ENCODE measurements around the gene MRPS6.

Gene MRPS6

DNA sequence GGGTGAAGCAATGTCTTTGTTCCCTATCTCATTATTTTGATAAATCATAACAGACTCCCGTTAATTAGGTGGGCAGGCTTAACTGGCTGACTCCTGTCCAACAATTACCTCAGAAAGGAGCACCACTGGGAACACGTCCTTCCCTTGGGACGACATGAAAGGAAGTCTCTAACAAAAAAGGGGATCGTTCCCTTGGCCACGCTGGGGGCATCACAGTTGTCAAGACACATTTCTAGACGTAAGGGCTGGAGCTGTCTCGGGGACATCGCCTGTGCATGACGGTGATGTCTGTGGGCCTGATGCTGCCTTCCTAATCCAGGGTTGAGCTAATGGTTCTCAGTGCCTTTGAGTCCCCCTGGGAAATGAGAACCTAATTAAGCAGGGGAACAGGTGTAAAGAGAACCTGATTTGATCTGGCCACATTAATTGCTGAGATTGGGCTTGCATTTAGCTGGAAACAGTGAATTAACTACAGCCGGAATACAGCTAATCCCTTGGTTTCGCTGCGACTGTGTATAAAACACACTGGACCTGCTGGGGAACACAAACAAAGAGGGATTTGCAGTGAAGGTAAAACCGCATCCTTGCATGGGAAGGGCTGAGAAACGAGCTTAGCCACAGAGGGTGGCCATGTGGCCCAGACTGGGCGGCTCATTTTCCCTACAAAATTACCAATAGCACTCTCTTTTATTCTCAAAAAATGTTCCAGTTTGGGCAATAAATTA lies 111.8 kb downstream of the MRPS6 start:
- no peaks in the 10 kb centered on the region for H3K27me3 ChIP-seq (ENCODE audit: insufficient read depth, poor library complexity, severe bottlenecking)
- DNase-seq (ENCODE audit: low spot score) (no peak), ATAC-seq (ENCODE audit: low read depth) (no peak)
- TF ChIP-seq, protein P1, sequence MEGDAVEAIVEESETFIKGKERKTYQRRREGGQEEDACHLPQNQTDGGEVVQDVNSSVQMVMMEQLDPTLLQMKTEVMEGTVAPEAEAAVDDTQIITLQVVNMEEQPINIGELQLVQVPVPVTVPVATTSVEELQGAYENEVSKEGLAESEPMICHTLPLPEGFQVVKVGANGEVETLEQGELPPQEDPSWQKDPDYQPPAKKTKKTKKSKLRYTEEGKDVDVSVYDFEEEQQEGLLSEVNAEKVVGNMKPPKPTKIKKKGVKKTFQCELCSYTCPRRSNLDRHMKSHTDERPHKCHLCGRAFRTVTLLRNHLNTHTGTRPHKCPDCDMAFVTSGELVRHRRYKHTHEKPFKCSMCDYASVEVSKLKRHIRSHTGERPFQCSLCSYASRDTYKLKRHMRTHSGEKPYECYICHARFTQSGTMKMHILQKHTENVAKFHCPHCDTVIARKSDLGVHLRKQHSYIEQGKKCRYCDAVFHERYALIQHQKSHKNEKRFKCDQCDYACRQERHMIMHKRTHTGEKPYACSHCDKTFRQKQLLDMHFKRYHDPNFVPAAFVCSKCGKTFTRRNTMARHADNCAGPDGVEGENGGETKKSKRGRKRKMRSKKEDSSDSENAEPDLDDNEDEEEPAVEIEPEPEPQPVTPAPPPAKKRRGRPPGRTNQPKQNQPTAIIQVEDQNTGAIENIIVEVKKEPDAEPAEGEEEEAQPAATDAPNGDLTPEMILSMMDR (IDR thresholded peaks at IDR 0.05; ENCODE audit: poor library complexity, severe bottlenecking), result no peak
- H3K36me3 ChIP-seq (ENCODE audit: low read depth), result no peaks in the 10 kb centered on the region
- H3K4me3 ChIP-seq (ENCODE audit: severe bottlenecking), result no peak overlapping the region
- no peaks in the 10 kb centered on the region for H3K9me3 ChIP-seq (ENCODE audit: severe bottlenecking)
- no peak overlapping the region for H3K27ac ChIP-seq (ENCODE audit: poor library complexity, severe bottlenecking)
- no peaks in the 10 kb centered on the region for H3K4me1 ChIP-seq (ENCODE audit: insufficient read depth, poor library complexity, severe bottlenecking)

DNA sequence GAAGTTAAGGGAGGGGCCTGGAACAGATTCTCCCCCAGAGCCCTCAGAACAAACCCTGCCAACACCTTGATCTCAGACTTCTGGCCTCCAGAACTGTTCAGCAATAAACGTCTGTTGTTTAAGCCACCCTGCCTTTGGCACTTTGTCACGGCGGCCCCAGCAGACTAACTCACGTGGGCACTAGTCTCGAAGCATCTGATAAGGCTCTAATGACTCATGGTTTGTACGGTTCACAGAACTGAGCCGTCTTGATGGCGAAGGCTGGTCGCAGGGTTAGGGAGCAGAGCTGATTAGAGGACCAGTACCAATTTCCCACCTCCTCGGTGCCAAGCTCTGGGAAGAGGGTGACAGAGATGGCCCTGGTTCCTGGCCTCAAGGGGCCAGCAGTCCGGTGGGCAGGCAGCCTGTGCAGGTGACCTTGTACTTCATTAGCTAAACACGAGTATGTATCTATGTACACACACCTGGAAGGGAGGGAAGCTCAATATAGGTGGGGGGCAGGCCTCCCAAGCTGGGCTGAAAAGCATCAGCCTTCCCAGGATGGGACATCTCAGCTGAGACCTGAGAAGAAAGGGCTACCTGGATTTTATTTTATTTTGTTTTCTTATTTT lies 112.8 kb downstream of the MRPS6 start:
- Histone ChIP-seq H3K27me3 (ENCODE audit: insufficient read depth, poor library complexity, severe bottlenecking) (no peaks in the 10 kb centered on the region), H3K4me3 (ENCODE audit: severe bottlenecking) (no peak overlapping the region), H3K4me1 (ENCODE audit: insufficient read depth, poor library complexity, severe bottlenecking) (no peaks in the 10 kb centered on the region), H3K27ac (ENCODE audit: poor library complexity, severe bottlenecking) (no peak overlapping the region), H3K36me3 (ENCODE audit: low read depth) (no peaks in the 10 kb centered on the region), H3K9me3 (ENCODE audit: severe bottlenecking) (no peaks in the 10 kb centered on the region)
- TF ChIP-seq, protein P1 (IDR thresholded peaks at IDR 0.05; ENCODE audit: poor library complexity, severe bottlenecking), result no peak
- ATAC-seq (ENCODE audit: low read depth) (no peak), DNase-seq (ENCODE audit: low spot score) (no peak)

DNA sequence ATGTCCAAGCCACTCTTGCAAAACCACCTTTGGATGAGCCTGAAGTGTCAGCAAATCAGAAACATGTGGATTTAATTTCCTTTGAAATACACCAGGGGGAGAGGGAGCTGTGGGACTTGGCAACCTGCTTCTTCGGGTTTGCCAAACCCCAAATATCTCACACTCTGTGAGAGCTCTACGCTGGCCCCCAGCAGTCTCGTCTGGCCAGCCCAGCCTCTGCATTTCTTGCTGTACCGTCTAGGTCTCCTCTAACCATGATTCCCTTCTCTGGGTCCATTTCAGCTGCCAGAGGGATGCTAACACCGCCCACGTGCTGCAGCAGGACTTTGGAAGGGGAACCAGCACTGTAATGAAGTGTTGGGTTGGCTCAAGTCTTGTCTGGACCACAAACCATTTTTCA lies 114.6 kb downstream of the MRPS6 start:
- ATAC-seq (ENCODE audit: low read depth) (no peak), DNase-seq (ENCODE audit: low spot score) (no peak)
- no peak overlapping the region for H3K27ac ChIP-seq (ENCODE audit: poor library complexity, severe bottlenecking)
- H3K4me1 ChIP-seq (ENCODE audit: insufficient read depth, poor library complexity, severe bottlenecking), result no peaks in the 10 kb centered on the region
- no peaks in the 10 kb centered on the region for H3K36me3 ChIP-seq (ENCODE audit: low read depth)
- no peaks in the 10 kb centered on the region for H3K9me3 ChIP-seq (ENCODE audit: severe bottlenecking)
- no peaks in the 10 kb centered on the region for H3K27me3 ChIP-seq (ENCODE audit: insufficient read depth, poor library complexity, severe bottlenecking)
- no peak overlapping the region for H3K4me3 ChIP-seq (ENCODE audit: severe bottlenecking)
- TF ChIP-seq, protein P1 (IDR thresholded peaks at IDR 0.05; ENCODE audit: poor library complexity, severe bottlenecking), result no peak

DNA sequence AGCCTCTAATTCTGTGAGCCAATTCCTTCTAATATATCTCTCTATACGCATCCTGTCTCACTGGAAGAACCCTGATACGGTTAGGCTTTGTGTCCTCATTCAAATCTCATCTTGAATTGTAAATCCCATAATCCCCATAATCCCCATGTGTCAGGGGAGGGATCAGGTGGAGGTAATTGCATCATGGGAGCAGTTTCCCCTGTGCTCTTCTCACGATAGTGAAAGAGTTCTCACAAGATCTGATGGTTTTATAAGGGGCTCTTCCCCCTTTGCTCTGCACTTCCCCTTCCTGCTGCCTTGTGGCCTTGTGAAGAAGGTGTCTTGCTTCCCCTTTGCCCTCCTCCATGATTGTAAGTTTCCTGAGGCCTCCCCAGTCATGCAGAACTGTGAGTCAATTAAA lies 116.1 kb downstream of the MRPS6 start:
- H3K27ac ChIP-seq (ENCODE audit: poor library complexity, severe bottlenecking), result no peak overlapping the region

More for the DNA sequence above, 116.1 kb downstream of the MRPS6 start:
- Histone ChIP-seq H3K27me3 (ENCODE audit: insufficient read depth, poor library complexity, severe bottlenecking) (no peaks in the 10 kb centered on the region), H3K36me3 (ENCODE audit: low read depth) (no peaks in the 10 kb centered on the region), H3K4me1 (ENCODE audit: insufficient read depth, poor library complexity, severe bottlenecking) (no peaks in the 10 kb centered on the region), H3K9me3 (ENCODE audit: severe bottlenecking) (no peaks in the 10 kb centered on the region), H3K4me3 (ENCODE audit: severe bottlenecking) (no peak overlapping the region)
- DNase-seq (ENCODE audit: low spot score) (no peak), ATAC-seq (ENCODE audit: low read depth) (no peak)
- TF ChIP-seq, protein P1 (IDR thresholded peaks at IDR 0.05; ENCODE audit: poor library complexity, severe bottlenecking), result no peak

Data from RWPE2 (cell line).